ENCODE measurements around the gene PAQR4.

The PAQR4 gene

DNA sequence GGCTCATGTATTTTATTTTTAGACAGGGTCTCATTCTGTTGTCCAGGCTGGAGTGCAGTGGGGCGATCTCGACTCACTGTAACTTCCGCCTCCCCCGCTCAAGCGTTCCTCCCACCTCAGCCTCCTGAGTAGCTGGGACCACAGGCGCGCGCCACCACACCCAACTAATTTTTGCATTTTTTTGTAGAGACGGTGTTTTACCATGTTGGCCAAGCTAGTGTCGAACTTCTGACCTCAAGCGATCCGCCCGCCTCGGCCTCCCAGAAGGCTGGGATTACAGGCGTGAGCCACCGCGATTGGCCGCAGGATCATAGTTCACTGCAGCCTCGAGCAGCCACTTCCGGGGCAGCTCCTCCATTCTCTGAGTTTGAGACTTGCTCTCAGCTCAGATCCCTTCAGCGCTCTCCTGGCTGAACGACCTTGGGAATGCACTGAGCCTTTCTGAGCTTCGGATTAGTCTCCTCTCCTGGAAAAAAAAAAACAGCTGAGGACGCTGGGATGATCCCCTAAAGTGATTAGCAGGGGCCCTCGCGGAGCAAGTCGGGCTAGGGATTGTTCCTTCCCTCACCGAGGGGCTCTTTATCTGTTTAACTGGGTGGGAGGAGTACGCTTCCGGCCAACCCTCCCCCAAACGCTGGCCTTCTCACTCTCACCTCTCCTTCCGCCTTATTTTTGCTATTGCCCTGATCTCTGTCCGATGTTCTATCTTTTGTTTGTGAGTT is 12.2 kb downstream of the PAQR4 start:
- DNase-seq: no peak

DNA sequence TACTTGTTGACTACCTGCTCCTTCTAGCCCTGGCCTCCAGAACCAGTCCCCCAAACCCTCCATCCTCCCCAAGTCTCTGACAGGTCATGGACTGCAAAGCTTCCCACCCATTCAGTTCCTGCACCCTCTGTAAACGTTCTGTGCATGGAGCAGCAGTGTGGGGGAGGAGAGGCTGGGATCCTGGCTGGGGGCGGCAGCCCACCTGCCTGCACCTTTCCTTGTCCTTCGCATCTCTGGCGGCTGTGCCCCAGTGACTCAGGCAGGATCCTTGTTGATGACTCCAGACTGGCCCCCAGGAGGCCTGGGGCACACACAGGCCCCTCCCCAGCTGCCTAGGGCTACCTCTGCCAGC is 12.7 kb downstream of the PAQR4 start:
- no peak for DNase-seq

DNA sequence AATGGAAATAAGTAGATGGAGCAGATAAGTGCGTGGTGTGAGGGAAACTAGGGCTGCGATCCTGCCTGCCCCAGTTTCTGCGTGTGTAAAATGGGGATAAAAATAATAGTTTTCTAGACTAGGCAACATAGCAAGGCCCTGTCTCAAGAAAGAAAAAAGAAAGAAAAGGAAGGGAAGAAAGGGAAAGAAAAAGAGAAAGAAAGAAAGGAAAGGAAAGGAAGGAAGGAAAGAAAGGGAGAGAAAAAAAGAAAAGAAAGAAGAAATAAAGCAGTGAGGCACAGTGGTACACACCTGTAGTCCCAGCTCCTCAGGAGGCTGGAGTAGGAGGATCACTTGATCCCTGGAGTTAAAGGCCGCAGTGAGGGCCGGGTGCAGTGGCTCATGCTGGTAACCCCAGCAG is 13.3 kb downstream of the PAQR4 start:
- DNase-seq: no peak

DNA sequence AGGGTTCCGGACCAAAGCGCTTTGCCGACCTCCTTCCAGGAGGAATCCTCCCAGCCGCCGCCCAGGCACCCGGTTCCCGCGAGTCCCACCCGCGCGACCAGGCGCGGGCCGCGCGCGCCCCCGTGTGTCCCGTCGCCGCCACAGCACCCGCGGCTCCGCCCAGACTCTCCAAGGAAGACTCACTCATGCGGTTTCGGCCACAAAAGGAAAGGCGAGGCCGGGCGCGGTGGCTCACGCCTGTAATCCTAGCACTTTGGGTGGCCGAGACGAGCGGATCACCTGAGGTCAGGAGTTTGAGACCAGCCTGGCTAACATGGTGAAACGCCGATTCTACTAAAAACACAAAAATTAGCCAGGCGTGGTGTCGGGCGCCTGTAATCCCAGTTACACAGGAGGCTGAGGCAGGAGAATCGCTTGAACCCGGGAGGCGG is 14.6 kb downstream of the PAQR4 start:
- DNase-seq: peak; percentile 76

DNA sequence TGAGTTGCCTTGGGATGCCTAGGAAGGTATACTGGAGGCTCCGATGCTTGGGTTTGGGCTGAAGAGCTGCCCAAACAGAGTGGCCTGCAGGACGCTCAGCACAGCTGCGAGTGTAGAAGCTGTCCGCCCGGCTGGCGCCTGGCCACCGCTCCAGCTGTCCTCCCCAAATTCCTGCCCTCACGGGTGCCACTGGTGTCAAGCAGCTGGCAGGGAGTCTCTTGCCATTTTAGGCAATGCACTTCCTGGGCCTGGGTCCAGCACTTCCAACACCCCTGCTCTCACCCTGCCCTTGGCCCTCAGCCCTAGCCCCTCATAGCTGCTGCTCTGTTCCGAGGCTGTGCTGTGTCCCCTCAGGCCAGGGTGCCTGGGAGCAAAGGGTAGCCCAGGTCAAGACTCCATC is 16.3 kb downstream of the PAQR4 start:
- DNase-seq: no peak

DNA sequence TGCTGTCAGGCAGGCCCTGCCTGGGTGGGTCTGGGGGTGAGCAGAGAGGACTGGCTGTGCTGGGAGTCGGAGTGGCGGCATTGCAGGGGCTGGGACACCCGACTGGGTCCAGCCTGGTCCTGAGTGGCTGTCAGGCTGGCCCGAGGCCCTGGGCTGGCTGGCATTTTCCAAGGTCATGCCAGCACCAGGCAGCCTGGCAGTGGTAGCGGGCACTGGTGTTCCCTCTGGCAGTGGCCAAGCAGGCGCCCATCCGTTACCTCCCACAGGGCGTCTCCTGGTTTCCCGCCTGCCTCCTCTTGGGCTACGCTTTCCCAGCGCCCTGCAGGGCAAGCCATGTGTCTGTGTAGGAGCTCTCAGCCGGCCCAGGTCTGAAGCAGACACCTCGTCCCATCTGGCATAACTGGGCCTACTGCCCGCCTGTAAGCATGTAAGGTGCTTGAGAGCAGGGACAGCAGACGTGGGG is 16.8 kb downstream of the PAQR4 start:
- DNase-seq: no peak

DNA sequence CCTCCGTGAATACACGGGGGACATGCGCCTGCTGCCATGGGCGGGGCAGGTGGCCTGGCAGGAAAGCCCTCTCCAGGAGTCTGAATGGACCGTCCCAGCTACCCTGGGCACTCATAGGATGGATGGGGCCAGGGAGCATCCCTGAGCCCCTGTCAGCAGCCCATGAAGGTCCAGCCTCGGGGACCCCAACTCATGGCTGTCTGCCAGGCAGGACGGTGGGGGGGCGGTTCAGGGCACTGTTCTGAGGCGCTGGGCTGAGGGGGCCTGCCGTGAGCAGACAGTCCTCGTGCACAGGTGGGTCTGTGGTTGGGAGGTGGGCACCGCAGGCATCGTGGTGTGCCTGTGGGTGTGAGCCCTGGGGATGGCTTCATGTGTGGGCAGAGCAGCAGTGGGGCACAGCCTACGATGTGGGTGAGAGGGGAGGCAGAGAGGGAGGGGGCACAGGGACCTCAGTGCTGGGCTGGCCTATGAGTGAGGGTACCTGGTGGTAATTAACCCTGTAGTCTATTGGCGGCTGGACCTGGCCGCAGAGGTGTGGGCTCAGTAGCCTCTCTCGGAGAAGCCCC is 17.6 kb downstream of the PAQR4 start:
- no peak for DNase-seq

DNA sequence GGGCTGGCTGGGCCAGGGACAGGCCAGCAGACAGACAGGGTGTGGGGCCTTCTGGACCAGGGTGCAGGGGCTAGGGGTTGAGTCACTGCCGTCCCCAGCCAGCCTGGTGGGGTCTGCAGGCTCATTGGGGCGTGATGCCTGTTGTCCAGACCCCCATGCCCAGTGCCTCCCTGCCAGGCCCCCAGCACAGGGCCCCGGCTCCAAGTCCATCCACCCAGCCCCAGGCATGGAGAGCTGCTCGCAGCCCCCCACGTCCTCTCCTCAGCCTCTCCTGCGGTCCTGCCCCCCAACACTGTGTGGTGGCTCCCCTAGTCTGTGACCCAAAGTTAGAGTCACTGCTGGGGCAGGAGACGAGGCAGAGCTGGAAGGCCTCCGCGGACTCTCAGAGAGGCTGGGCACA is 18.1 kb downstream of the PAQR4 start:
- DNase-seq: no peak

DNA sequence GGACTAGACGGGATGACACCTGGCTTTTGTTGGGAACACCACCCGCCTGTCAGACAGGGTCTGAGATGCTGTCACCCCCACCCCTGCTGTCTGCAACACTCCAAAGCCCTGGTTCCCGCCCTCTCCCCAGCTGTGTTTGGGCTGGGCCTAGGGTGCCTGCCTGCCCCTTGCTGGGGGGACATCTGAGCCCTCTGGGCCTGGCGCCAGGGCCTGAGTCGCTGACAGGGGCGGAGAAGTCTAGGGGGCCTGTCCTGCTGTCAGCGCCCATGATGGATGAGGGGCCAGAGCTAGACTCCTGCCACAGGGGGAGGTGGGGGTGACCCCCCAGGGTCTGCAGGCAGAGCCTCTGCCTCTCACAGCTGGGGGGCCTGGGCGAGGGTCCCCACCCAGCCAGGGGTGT is 18.7 kb downstream of the PAQR4 start:
- DNase-seq: no peak

DNA sequence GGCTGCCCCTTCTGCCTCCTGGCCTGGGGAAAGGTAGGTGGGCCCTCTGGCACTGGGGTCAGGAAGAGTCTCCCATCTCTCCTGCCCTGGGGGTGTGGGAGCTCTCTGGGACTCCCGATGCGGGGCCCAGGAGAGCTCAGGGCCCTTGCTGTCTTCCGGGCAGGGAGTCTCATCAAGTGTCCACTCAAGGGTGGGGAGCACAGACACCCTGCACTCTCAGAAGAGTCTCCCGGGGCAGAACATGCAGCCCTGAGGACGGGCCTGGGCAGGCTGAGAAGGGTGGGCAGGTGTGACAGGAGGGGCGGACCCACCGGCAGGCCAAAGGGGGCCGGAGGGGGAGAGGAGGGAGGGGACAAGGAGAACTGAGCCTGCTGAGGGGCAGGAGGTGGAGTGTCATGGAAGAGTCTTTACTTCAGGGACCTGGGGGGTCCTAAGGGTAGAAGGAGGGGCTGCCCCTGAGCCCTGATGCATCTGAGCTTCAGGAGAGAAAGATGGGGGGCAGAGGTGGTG is 19.5 kb downstream of the PAQR4 start:
- no peak for DNase-seq

DNA sequence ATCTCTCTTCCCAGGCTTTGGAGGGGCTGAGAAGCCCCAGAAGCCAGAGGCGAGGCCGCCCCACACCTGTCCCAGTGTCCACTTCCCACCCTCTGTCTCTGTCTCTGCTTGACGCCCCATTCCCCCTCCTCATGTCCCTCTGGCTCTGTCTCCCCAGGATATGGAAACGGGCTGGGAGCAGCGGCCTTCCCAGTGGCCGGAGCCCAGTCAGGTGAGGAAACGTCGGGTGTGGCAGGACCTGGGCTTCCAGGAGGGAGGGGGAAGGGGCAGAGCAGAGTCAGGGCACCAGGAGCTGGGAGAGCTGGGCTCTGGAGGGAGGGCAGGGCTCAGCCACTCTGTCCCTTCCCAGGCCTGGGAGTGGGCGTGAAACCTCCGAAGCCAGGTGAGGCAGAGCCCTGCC is 21.7 kb downstream of the PAQR4 start:
- DNase-seq: no peak

DNA sequence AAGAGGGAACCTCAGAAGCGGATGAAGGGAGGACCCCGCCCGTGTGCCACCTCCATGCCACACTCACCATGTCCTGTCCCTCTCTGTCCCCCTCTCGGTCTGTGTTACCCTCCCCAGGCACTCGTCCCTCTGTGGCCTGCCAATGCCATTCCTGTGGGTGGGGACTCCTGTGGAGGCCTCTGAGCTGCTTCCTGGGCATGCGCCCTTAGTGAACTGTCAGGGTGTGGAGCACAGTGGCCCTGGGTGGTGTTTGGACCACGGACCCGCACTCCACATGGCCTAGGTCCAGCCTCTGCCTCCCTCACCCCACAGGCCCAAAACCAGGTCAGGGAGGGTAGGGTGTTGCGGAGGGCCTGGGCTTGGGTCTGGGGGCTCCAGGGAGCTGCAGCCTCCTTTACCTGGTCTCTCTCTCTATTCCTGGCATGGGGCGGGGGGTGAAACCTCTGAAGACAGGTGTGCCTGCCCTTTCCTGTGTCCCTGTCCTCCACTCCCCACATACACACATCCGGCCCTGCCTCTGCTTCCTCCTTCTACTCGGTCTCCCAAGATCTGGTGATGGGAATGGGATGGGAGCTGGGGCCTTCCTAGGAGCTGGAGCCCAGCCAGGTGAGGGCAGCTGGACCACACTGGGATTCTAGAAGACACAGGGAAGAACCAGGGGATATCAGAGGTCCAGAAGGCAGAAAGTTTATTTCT is 22.6 kb downstream of the PAQR4 start:
- no peak for DNase-seq

DNA sequence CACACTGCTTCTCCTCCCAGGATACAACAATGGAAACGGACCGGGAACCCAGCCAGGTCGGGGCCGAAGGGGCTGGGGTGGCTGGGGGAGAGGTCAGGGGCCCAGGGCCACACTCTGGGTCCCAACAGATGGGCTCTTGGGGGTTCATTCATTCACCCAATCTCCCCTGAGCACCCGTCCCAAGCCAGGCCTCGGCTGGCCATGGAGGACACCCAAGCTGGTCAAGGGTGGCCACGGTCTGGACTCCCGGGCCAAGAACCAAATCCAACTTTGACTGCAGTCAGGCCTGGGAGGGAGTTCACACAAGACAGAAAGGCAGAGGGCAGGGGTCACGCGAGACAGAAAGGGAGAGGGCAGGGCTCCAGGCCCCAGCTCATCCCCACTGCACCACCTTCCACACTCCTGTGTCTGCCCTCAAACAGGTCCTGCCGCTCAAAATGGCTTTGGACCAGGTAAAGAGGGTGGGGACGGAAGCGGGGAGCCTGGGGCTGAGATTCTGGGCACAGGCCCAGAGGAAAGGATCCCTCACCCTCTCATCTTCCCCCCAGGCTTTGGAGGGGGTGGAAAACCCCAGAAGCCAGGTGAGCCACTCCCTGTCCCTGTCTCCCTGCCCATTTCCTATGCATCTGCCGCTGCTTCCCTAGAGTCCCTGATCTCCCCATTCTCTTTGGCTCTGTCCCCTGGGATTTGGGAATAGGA is 23.4 kb downstream of the PAQR4 start:
- no peak for DNase-seq

DNA sequence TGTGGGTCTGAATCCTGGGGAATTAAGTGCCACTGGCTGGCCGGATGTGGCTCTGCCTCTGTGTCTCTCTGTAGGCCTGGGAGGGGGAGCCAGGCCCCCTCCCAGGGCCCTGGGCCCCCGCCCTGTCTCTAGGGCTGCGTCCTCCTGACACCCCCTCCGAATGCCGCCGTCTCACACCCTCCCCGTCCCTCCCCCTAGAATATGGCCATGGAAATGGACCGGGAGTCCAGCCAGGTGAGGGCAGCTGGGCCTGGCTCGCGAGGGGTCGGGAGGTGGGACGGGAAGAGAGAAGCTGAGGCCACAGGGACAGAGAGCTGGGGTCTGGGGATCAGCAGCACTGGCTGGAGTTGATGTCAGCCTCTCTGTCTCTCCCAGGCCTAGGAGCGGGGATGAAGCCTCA is 27.1 kb downstream of the PAQR4 start:
- DNase-seq: no peak

DNA sequence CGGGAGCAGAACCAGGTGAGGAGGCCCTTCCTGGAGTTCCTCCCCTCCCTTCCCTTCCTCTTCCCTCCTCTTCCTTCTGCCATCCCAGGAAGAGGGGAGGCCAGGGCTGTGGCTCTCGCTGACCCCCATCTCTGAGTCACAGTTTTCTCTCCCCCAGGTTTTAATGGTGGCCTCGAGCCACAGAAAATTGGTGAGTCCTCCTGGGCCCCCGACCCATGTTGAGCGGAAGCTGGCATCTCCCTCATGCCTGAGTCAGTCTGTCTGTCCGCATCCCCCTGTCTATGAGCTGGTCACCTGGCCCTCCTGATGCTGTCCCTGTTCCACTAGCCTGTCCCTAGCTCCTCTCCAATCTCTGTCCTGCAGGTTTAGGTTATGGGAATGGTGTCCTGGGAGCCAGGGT is 30.8 kb downstream of the PAQR4 start:
- no peak for DNase-seq

DNA sequence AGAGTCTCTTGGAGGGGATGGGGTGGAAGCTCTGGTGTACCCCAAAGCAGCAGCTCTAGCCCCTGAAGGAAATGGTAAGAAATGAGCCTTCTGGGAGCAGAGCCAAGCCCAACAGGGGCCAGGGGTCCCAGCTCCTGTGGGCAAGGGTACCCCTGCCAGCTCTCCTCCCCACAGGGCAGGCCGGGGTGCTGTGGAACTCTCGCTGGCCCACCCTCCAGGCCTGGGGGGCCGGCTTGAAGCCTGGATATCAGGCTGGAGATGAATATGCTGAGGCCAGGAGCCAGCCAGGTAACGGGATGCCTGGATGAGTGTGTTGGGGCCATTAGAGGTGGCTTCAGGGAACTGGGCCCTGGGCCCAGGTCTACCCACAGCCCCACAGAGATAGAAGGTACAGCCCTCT is 31.4 kb downstream of the PAQR4 start:
- no peak for DNase-seq

DNA sequence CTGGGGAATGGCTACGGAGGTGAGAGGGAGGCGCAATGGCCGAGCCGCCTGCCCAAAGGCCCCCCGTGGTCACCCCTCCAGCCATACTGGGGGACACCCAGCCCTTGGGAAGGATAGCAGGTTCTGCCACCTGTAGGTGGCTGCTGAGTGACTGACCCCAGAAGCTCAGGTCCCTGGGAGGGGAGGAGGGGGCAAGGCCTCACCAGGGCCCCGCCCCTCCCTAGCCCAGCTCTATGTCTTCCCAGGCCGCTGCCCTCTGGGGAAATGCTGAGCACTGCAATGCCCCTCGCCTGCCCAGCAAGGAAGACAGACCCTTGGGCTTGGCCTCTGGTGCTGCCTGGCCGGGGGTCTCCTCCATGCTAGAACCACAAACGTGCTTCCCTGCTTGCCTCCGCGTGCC is 32.2 kb downstream of the PAQR4 start:
- DNase-seq: no peak

DNA sequence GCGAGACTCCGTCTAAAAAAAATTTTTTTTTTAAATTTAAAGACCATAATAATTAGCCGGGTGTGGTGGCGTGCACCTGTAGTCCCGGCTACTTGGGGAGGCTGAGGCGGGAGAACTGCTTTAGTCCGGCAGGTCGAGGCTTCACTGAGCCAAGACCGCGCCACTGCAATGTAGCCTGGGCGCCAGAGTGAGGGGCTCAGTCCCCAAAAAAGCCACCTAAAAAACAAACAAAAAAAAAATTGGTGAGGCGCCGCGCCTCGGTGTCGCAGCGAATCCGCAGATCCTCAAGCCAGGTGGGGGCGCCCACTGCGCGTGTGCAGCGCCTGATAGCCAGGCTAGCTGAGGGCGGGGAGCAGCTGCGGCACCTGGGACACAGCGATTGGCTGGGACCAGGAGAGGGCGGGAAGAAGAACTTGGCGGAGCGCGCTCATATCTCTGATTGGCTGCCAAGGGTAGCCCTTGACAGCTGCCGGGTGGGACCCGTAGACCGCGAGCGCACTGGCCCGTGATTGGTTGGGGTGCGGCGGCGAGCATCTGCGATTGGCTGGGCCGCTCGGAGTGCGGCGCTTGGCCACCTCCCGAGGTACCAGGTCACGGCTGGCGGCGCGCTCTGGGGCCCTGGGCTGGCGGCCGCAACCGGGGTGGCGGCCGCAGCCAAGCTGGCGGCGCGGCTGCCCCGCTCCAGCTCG is 34.6 kb downstream of the PAQR4 start:
- peak; percentile 99 for DNase-seq

DNA sequence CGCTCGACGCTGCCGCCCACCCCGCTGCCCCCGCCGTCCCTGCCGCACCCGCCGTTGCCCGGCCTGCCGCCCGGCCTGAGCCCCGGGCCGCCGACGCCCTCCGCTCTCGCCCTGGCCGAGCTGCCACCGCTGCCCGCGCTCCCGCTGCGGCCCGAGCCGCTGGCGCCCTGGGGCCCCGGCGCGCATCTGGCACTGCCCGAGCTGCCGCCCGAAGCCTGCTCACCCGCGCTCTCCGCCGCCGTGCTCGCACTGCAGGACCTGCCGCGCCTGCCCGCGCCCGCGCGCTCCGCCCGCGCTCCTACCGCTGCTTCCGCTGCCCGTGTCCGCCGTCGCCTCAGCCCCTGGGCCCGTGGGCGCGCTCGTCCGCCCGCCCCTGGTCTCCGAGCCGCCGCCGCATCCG is 35.2 kb downstream of the PAQR4 start:
- DNase-seq: no peak

DNA sequence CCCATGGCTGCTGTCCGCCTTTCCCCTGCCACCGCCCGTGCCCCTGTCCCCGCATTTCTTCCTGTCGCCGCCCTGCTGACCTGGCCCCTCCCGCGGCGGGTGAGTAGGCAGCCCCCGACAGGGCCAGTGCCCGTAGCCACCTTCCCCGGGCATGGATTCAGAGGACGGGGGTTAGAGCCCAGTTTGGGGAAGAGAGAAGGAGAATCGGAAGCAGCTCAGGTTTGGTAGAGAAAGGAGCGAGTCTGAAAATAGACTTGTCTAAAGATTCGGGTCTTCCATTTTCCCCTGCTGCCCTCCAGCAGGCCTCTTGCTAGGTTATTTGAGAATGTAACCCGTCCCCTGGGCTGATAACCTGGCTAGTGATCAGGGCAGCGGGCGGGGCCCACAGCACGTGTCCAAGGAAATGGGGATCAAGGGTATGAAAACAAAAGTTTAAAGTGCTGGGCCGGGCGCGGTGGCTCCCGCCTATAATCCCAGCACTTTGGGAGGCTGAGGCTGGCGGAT is 35.7 kb downstream of the PAQR4 start:
- peak; percentile 68 for DNase-seq

DNA sequence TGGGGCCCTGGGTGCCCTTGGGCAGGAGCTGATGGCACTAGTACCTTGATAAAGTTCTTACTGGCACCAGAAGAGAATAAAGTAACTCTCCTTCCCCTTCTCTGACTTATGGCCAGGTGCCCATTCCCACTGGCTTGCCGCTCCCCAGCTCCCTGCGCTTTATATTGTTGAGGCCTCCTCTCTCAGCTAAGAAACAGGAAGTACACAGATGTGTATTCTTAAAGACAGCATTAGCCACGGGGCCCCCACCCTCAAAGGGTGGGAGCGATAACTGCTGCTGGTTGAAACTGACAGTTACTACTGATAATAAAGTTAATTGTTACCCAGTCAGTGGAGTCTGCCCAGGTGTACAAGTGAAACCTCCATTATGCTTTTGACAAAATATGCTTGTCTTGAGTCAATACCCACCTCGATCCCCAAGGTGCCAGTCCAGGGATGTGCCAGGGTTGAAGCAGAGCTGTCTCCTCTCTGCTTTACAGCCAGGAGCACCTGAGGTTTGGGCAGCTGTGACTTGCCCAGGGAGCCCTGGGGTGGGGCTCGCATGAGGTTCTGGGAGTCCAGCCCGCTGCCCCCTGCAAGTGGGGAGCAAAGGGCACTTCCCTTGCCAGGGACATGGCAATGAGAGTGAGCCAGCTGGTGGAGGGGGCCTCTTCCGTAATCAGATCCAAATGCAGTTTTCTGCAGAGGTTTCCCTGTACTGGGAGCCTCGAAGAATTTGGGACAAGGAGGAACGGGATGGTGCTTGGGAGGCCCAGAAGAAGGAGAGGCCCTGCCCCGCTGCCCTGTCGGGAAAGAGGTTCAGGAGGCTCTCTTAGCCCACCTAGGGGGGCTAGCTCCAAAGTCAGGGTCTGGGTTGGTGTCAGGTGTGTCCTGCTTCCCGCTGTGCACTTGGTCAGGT is 38.2 kb downstream of the PAQR4 start:
- DNase-seq: peak; percentile 86
